ENCODE data around the gene MEI1. TPM values are rescaled to one million over a fixed set of nuclear protein-coding genes. Genes with fewer than 3 reads are reported as not detected.

The MEI1 gene
- polyA plus RNA-seq, 1 donor from 2014 or later: not detected

DNA sequence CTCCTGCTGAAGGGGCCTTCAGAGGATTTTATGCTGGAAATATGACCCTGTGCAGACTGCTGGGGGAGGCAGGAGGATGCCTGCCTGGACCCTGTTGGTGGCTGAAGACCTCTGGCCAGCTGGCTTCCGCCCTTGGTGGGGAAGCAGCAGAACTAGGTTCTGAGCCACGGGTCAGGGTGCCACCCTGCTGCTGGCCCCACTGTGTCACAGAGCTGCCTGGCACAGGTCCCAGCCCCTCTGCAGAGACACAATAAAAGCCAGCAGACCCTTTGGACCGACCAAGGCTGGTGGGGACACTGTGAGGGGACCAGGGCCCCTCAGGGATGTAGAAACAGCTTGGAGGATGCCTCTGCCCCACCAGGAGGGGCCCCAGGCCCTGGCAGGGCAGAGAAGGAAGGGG lies 126.7 kb downstream of the MEI1 start:
- no peak overlapping the region for H3K4me2 ChIP-seq (ENCODE audit: low read length)

DNA sequence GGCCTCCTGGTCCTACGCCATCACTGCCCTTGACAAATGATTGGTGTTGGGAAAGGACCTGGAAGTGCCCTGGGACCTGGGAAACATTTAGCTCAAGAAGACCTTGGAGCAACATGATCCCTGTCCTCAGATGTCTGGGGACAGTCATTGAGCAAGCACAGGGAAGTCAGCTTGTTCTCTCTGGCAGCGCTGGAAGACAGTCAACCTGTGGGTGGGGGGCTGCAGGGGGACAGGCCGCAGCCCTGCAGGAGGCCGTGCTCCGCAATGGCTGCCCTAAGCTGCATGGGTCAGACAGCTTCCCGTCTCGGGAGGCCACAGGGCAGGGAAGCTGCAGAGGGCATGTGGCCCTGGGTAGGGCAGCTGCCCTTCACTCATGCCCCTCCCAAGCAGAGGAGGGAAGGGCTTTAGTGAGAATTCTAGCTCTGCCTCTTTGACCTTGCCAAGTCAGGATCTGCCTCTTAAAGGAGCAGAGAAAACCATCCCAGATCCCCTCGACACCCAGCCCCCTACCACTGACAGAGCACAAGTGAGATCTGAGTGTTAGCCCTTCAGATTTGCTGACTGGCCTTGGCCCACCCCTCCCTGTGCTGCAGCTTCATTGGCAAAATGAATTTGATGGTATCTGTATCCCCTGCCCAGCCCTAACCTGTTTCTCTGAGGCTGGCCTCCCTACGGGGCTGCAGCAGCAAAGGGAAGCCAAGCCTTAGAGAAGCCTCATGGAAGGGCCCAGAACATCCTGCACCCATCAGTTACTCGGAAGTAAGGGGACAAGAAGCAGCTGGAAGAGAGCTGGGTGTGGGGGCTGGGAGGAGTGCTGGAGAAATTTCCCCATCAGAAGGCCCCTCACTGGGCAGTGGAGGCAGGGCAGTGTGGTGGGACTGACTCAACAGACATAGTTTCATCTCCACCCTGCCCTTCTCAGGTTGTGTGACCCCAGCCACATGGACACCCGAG lies 127.4 kb downstream of the MEI1 start:
- no peaks in the 10 kb centered on the region for H4K20me1 ChIP-seq (ENCODE audit: insufficient read depth)
- H3F3A ChIP-seq (ENCODE audit: insufficient read depth, low read length, poor library complexity, severe bottlenecking): no peaks in the 10 kb centered on the region
- no peak overlapping the region for H3K4me3 ChIP-seq (ENCODE audit: low read length)
- H3K9me3 ChIP-seq (ENCODE audit: low read length): no peaks in the 10 kb centered on the region
- H3K27ac ChIP-seq (ENCODE audit: low read length): no peak overlapping the region
- no peaks in the 10 kb centered on the region for H3K36me3 ChIP-seq (ENCODE audit: insufficient read depth, low read length)
- H3K4me2 ChIP-seq (ENCODE audit: low read length): no peak overlapping the region
- H3K27me3 ChIP-seq (ENCODE audit: insufficient read depth, low read depth, low read length): no peaks in the 10 kb centered on the region
- TF ChIP-seq TAF1 (IDR thresholded peaks at IDR 0.05; ENCODE audit: low read depth) (no peak), POLR2AphosphoS5 (IDR thresholded peaks at IDR 0.05) (no peak), SMC3 (conservative IDR thresholded peaks at IDR 0.05; ENCODE audit: poor library complexity) (no peak), EZH2 (IDR thresholded peaks at IDR 0.05; ENCODE audit: borderline replicate concordance, insufficient read depth, low read length, poor library complexity, severe bottlenecking) (no peak), RAD21 (conservative IDR thresholded peaks at IDR 0.05) (no peak), EP300 (conservative IDR thresholded peaks at IDR 0.05; ENCODE audit: poor library complexity, severe bottlenecking) (no peak), MXI1 (conservative IDR thresholded peaks at IDR 0.05; ENCODE audit: poor library complexity, severe bottlenecking) (no peak)
- TF ChIP-seq, protein P1, sequence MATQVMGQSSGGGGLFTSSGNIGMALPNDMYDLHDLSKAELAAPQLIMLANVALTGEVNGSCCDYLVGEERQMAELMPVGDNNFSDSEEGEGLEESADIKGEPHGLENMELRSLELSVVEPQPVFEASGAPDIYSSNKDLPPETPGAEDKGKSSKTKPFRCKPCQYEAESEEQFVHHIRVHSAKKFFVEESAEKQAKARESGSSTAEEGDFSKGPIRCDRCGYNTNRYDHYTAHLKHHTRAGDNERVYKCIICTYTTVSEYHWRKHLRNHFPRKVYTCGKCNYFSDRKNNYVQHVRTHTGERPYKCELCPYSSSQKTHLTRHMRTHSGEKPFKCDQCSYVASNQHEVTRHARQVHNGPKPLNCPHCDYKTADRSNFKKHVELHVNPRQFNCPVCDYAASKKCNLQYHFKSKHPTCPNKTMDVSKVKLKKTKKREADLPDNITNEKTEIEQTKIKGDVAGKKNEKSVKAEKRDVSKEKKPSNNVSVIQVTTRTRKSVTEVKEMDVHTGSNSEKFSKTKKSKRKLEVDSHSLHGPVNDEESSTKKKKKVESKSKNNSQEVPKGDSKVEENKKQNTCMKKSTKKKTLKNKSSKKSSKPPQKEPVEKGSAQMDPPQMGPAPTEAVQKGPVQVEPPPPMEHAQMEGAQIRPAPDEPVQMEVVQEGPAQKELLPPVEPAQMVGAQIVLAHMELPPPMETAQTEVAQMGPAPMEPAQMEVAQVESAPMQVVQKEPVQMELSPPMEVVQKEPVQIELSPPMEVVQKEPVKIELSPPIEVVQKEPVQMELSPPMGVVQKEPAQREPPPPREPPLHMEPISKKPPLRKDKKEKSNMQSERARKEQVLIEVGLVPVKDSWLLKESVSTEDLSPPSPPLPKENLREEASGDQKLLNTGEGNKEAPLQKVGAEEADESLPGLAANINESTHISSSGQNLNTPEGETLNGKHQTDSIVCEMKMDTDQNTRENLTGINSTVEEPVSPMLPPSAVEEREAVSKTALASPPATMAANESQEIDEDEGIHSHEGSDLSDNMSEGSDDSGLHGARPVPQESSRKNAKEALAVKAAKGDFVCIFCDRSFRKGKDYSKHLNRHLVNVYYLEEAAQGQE (IDR thresholded peaks at IDR 0.05; ENCODE audit: borderline replicate concordance): no peak
- TF ChIP-seq, protein P2, sequence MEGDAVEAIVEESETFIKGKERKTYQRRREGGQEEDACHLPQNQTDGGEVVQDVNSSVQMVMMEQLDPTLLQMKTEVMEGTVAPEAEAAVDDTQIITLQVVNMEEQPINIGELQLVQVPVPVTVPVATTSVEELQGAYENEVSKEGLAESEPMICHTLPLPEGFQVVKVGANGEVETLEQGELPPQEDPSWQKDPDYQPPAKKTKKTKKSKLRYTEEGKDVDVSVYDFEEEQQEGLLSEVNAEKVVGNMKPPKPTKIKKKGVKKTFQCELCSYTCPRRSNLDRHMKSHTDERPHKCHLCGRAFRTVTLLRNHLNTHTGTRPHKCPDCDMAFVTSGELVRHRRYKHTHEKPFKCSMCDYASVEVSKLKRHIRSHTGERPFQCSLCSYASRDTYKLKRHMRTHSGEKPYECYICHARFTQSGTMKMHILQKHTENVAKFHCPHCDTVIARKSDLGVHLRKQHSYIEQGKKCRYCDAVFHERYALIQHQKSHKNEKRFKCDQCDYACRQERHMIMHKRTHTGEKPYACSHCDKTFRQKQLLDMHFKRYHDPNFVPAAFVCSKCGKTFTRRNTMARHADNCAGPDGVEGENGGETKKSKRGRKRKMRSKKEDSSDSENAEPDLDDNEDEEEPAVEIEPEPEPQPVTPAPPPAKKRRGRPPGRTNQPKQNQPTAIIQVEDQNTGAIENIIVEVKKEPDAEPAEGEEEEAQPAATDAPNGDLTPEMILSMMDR (IDR thresholded peaks at IDR 0.05; ENCODE audit: poor library complexity, severe bottlenecking): no peak
- no peak overlapping the region for H3K9ac ChIP-seq (ENCODE audit: low read length)
- H3K79me2 ChIP-seq (replicated peaks; ENCODE audit: insufficient read depth, low read length): peaks cover 5% of the 10 kb centered on the region
- no peak overlapping the region for H2AFZ ChIP-seq (ENCODE audit: low read depth, low read length)
- H3K9me2 ChIP-seq (ENCODE audit: insufficient read depth, low read length): no peaks in the 10 kb centered on the region

More for the DNA sequence above, 126.7 kb downstream of the MEI1 start:
- no peaks in the 10 kb centered on the region for H3K9me2 ChIP-seq (ENCODE audit: insufficient read depth, low read length)
- no peaks in the 10 kb centered on the region for H3K9me3 ChIP-seq (ENCODE audit: low read length)
- H3K9ac ChIP-seq (ENCODE audit: low read length): no peak overlapping the region
- no peak overlapping the region for H2AFZ ChIP-seq (ENCODE audit: low read depth, low read length)
- H3K4me3 ChIP-seq (ENCODE audit: low read length): no peak overlapping the region
- no peaks in the 10 kb centered on the region for H3F3A ChIP-seq (ENCODE audit: insufficient read depth, low read length, poor library complexity, severe bottlenecking)
- H3K79me2 ChIP-seq (replicated peaks; ENCODE audit: insufficient read depth, low read length): no peaks in the 10 kb centered on the region
- TF ChIP-seq SMC3 (conservative IDR thresholded peaks at IDR 0.05; ENCODE audit: poor library complexity) (no peak), EP300 (conservative IDR thresholded peaks at IDR 0.05; ENCODE audit: poor library complexity, severe bottlenecking) (no peak), MXI1 (conservative IDR thresholded peaks at IDR 0.05; ENCODE audit: poor library complexity, severe bottlenecking) (no peak), TAF1 (IDR thresholded peaks at IDR 0.05; ENCODE audit: low read depth) (no peak), EZH2 (IDR thresholded peaks at IDR 0.05; ENCODE audit: borderline replicate concordance, insufficient read depth, low read length, poor library complexity, severe bottlenecking) (no peak), POLR2AphosphoS5 (IDR thresholded peaks at IDR 0.05) (no peak)
- TF ChIP-seq, protein P2 (IDR thresholded peaks at IDR 0.05; ENCODE audit: poor library complexity, severe bottlenecking): no peak
- TF ChIP-seq, protein P1 (IDR thresholded peaks at IDR 0.05; ENCODE audit: borderline replicate concordance): no peak
- no peaks in the 10 kb centered on the region for H4K20me1 ChIP-seq (ENCODE audit: insufficient read depth)
- H3K27me3 ChIP-seq (ENCODE audit: insufficient read depth, low read depth, low read length): no peaks in the 10 kb centered on the region
- no peak overlapping the region for H3K27ac ChIP-seq (ENCODE audit: low read length)
- H3K36me3 ChIP-seq (ENCODE audit: insufficient read depth, low read length): no peaks in the 10 kb centered on the region
